HFF-Myc (cell line): ENCODE measurements around the gene RITA1.
A peak's percentile ranks its signal among the peaks of the same experiment; 100 is the strongest.

Source experiments
- DNase-seq: peaks from one replicate; pipeline ENCODE4 v3.0.0-alpha.2; 2011; ENCODE audit warnings: low read depth; ENCODE audit errors: extremely low read depth
- H3K4me3 ChIP-seq: replicated peaks from 2 replicates; pipeline ENCODE4 v1.5.1; 2011; ENCODE audit warnings: low read depth, mild to moderate bottlenecking, control low read depth, low read length
- CTCF ChIP-seq: IDR thresholded peaks from 2 replicates; pipeline ENCODE4 v1.5.1; 2012; ENCODE audit warnings: mild to moderate bottlenecking, low read depth, low read length, control low read depth; ENCODE audit errors: missing control alignments

The RITA1 gene

GRCh38 chr12:113149361-113150150 is 36.0 kb upstream of the RITA1 start, which contains the start of gene CFAP73:
Gene CFAP73, plus strand, starts transcription at chr12:113149724. Its CDS starts 134 bp downstream, at chr12:113149858.
- H3K4me3 ChIP-seq, result no peak within 1 kb of the TSS; the same call in 1 of the 2 replicates
- peak; percentile 72 for DNase-seq
- no peak for TF ChIP-seq CTCF

- TF ChIP-seq CTCF, result no peak
- no peak for DNase-seq
Measured at GRCh38 chr12:113151655-113152054, 33.9 kb upstream of the RITA1 start.

GRCh38 chr12:113152196-113152834 is 33.2 kb upstream of the RITA1 start:
- no peak for TF ChIP-seq CTCF
- peak overlapping the region; percentile 28 for H3K4me3 ChIP-seq
- DNase-seq, result no peak

More at GRCh38 chr12:113151655-113152054, 33.9 kb upstream of the RITA1 start:
- no peak overlapping the region for H3K4me3 ChIP-seq

GRCh38 chr12:113152835-113153814 is 32.4 kb upstream of the RITA1 start:
- no peak for DNase-seq
- peak overlapping the region; percentile 28 for H3K4me3 ChIP-seq
- TF ChIP-seq CTCF, result peak; percentile 48

GRCh38 chr12:113154351-113154973 is 31.1 kb upstream of the RITA1 start:
- TF ChIP-seq CTCF, result no peak
- no peak overlapping the region for H3K4me3 ChIP-seq
- no peak for DNase-seq

- DNase-seq, result no peak
- H3K4me3 ChIP-seq, result no peak overlapping the region
- TF ChIP-seq CTCF, result no peak
Measured at GRCh38 chr12:113155060-113155459, 30.5 kb upstream of the RITA1 start.
